ENCODE measurements around the gene CPLANE1.

CPLANE1 gene

GRCh38 chr5:37121465-37121864 lies 127.7 kb downstream of the CPLANE1 start:
- H3K4me2 ChIP-seq (ENCODE audit: low read length): no peak overlapping the region
- H3K14ac ChIP-seq (ENCODE audit: low read length): no peak overlapping the region
- no peak overlapping the region for H2BK120ac ChIP-seq (ENCODE audit: insufficient read depth, low read length, poor library complexity)
- no peak overlapping the region for H4K8ac ChIP-seq (ENCODE audit: low read depth, low read length)
- no peak overlapping the region for H2BK12ac ChIP-seq (ENCODE audit: low read length)
- H3K36me3 ChIP-seq (ENCODE audit: control insufficient read depth in 1 of 2, insufficient read depth in 2 of 2, low read length in 2 of 2): peaks cover 2 to 6% of the 10 kb centered on the region in 2 experiments
- no peaks in the 10 kb centered on the region for H3K27me3 ChIP-seq (ENCODE audit: insufficient read depth, low read length)
- peak; percentile 1 for DNase-seq
- no peak overlapping the region for H3K23ac ChIP-seq (ENCODE audit: low read length)
- no peak overlapping the region for H3K4me3 ChIP-seq (ENCODE audit: low read depth, low read length)
- H2AFZ ChIP-seq (ENCODE audit: insufficient read depth, low read length, poor library complexity): no peak overlapping the region
- no peak overlapping the region for H4K91ac ChIP-seq (ENCODE audit: low read depth, low read length)
- H3K79me1 ChIP-seq (ENCODE audit: low read length): no peaks in the 10 kb centered on the region
- H3K4ac ChIP-seq (ENCODE audit: low read depth, low read length): no peak overlapping the region
- no peak overlapping the region for H2BK5ac ChIP-seq (ENCODE audit: low read depth, low read length, poor library complexity)
- no CpG with 5 or more reads among the region's 6 CpGs for WGBS (ENCODE audit: extremely low coverage, insufficient coverage, insufficient read length)
- no peak overlapping the region for H3K18ac ChIP-seq (ENCODE audit: low read length)
- H3K79me2 ChIP-seq (ENCODE audit: control insufficient read depth, insufficient read depth, low read length, poor library complexity): no peaks in the 10 kb centered on the region
- H3K9me3 ChIP-seq (ENCODE audit: insufficient read depth, low read depth, low read length): peaks cover 1% of the 10 kb centered on the region
- no peak overlapping the region for H4K12ac ChIP-seq (ENCODE audit: low read depth, low read length)
- H2AK5ac ChIP-seq (ENCODE audit: low read length): no peak overlapping the region
- no peak overlapping the region for H3K27ac ChIP-seq (ENCODE audit: low read depth, low read length)
- no peaks in the 10 kb centered on the region for H3K4me1 ChIP-seq (ENCODE audit: control insufficient read depth in 1 of 2, insufficient read depth in 2 of 2, low read length in 2 of 2)
- H3K9ac ChIP-seq (ENCODE audit: low read length): no peak overlapping the region

- no peak overlapping the region for H3K14ac ChIP-seq (ENCODE audit: low read length)
- no peaks in the 10 kb centered on the region for H3K79me1 ChIP-seq (ENCODE audit: low read length)
- no peak overlapping the region for H3K4me3 ChIP-seq (ENCODE audit: low read depth, low read length)
- no peak overlapping the region for H2BK120ac ChIP-seq (ENCODE audit: insufficient read depth, low read length, poor library complexity)
- no peak overlapping the region for H3K4ac ChIP-seq (ENCODE audit: low read depth, low read length)
- no peak overlapping the region for H4K91ac ChIP-seq (ENCODE audit: low read depth, low read length)
- no peak overlapping the region for H3K18ac ChIP-seq (ENCODE audit: low read length)
- no peak overlapping the region for H4K12ac ChIP-seq (ENCODE audit: low read depth, low read length)
- H2BK5ac ChIP-seq (ENCODE audit: low read depth, low read length, poor library complexity): no peak overlapping the region
- no peak overlapping the region for H2BK12ac ChIP-seq (ENCODE audit: low read length)
- no peaks in the 10 kb centered on the region for H3K79me2 ChIP-seq (ENCODE audit: control insufficient read depth, insufficient read depth, low read length, poor library complexity)
- H2AFZ ChIP-seq (ENCODE audit: insufficient read depth, low read length, poor library complexity): no peak overlapping the region
- peaks cover 1% of the 10 kb centered on the region for H3K9me3 ChIP-seq (ENCODE audit: insufficient read depth, low read depth, low read length)
- no peak for DNase-seq
- no peak overlapping the region for H3K27ac ChIP-seq (ENCODE audit: low read depth, low read length)
- H3K23ac ChIP-seq (ENCODE audit: low read length): no peak overlapping the region
- peaks cover 4 to 6% of the 10 kb centered on the region in 2 experiments for H3K36me3 ChIP-seq (ENCODE audit: control insufficient read depth in 1 of 2, insufficient read depth in 2 of 2, low read length in 2 of 2)
- no CpG with 5 or more reads among the region's 1 CpG for WGBS (ENCODE audit: extremely low coverage, insufficient coverage, insufficient read length)
- H2AK5ac ChIP-seq (ENCODE audit: low read length): no peak overlapping the region
- no peak overlapping the region for H4K8ac ChIP-seq (ENCODE audit: low read depth, low read length)
- no peaks in the 10 kb centered on the region for H3K4me1 ChIP-seq (ENCODE audit: control insufficient read depth in 1 of 2, insufficient read depth in 2 of 2, low read length in 2 of 2)
- H3K9ac ChIP-seq (ENCODE audit: low read length): no peak overlapping the region
- no peaks in the 10 kb centered on the region for H3K27me3 ChIP-seq (ENCODE audit: insufficient read depth, low read length)
- H3K4me2 ChIP-seq (ENCODE audit: low read length): no peak overlapping the region
These were observed 128.1 kb downstream of the CPLANE1 start for GRCh38 chr5:37121027-37121426.

- Histone ChIP-seq H3K27me3 (ENCODE audit: insufficient read depth, low read length) (no peaks in the 10 kb centered on the region), H3K4ac (ENCODE audit: low read depth, low read length) (no peak overlapping the region), H4K12ac (ENCODE audit: low read depth, low read length) (no peak overlapping the region), H3K36me3 (ENCODE audit: control insufficient read depth in 1 of 2, insufficient read depth in 2 of 2, low read length in 2 of 2) (peaks cover 6% of the 10 kb centered on the region in 2 experiments), H3K18ac (ENCODE audit: low read length) (no peak overlapping the region), H3K4me2 (ENCODE audit: low read length) (no peak overlapping the region), H3K9me3 (ENCODE audit: insufficient read depth, low read depth, low read length) (peaks cover 1% of the 10 kb centered on the region), H2AK5ac (ENCODE audit: low read length) (no peak overlapping the region), H3K79me2 (ENCODE audit: control insufficient read depth, insufficient read depth, low read length, poor library complexity) (no peaks in the 10 kb centered on the region), H3K23ac (ENCODE audit: low read length) (no peak overlapping the region), H2BK12ac (ENCODE audit: low read length) (no peak overlapping the region), H3K27ac (ENCODE audit: low read depth, low read length) (no peak overlapping the region), H3K4me1 (ENCODE audit: control insufficient read depth in 1 of 2, insufficient read depth in 2 of 2, low read length in 2 of 2) (no peaks in the 10 kb centered on the region), H4K8ac (ENCODE audit: low read depth, low read length) (no peak overlapping the region), H2BK5ac (ENCODE audit: low read depth, low read length, poor library complexity) (no peak overlapping the region), H2AFZ (ENCODE audit: insufficient read depth, low read length, poor library complexity) (no peak overlapping the region), H2BK120ac (ENCODE audit: insufficient read depth, low read length, poor library complexity) (no peak overlapping the region), H3K4me3 (ENCODE audit: low read depth, low read length) (no peak overlapping the region), H4K91ac (ENCODE audit: low read depth, low read length) (no peak overlapping the region), H3K9ac (ENCODE audit: low read length) (no peak overlapping the region), H3K14ac (ENCODE audit: low read length) (no peak overlapping the region), H3K79me1 (ENCODE audit: low read length) (no peaks in the 10 kb centered on the region)
- DNase-seq: no peak
- WGBS (ENCODE audit: extremely low coverage, insufficient coverage, insufficient read length): no CpG with 5 or more reads among the region's 5 CpGs
These were observed 128.9 kb downstream of the CPLANE1 start for GRCh38 chr5:37120270-37120669.

GRCh38 chr5:37116359-37116758 lies 132.8 kb downstream of the CPLANE1 start:
- Histone ChIP-seq H3K27ac (ENCODE audit: low read depth, low read length) (no peak overlapping the region), H3K79me2 (ENCODE audit: control insufficient read depth, insufficient read depth, low read length, poor library complexity) (no peaks in the 10 kb centered on the region), H3K4ac (ENCODE audit: low read depth, low read length) (no peak overlapping the region), H3K4me1 (ENCODE audit: control insufficient read depth in 1 of 2, insufficient read depth in 2 of 2, low read length in 2 of 2) (no peaks in the 10 kb centered on the region), H2AFZ (ENCODE audit: insufficient read depth, low read length, poor library complexity) (no peak overlapping the region), H3K27me3 (ENCODE audit: insufficient read depth, low read length) (no peaks in the 10 kb centered on the region), H3K23ac (ENCODE audit: low read length) (no peak overlapping the region), H3K79me1 (ENCODE audit: low read length) (no peaks in the 10 kb centered on the region), H3K18ac (ENCODE audit: low read length) (no peak overlapping the region), H2BK5ac (ENCODE audit: low read depth, low read length, poor library complexity) (no peak overlapping the region), H3K14ac (ENCODE audit: low read length) (no peak overlapping the region), H3K9ac (ENCODE audit: low read length) (no peak overlapping the region), H4K8ac (ENCODE audit: low read depth, low read length) (no peak overlapping the region), H2BK120ac (ENCODE audit: insufficient read depth, low read length, poor library complexity) (no peak overlapping the region), H4K12ac (ENCODE audit: low read depth, low read length) (no peak overlapping the region), H3K4me3 (ENCODE audit: low read depth, low read length) (no peak overlapping the region), H2BK12ac (ENCODE audit: low read length) (no peak overlapping the region), H3K4me2 (ENCODE audit: low read length) (no peak overlapping the region), H2AK5ac (ENCODE audit: low read length) (no peak overlapping the region), H3K36me3 (ENCODE audit: control insufficient read depth in 1 of 2, insufficient read depth in 2 of 2, low read length in 2 of 2) (peaks cover 9 to 10% of the 10 kb centered on the region in 2 experiments), H3K9me3 (ENCODE audit: insufficient read depth, low read depth, low read length) (peaks cover 1% of the 10 kb centered on the region), H4K91ac (ENCODE audit: low read depth, low read length) (no peak overlapping the region)
- WGBS (ENCODE audit: extremely low coverage, insufficient coverage, insufficient read length): no CpG with 5 or more reads among the region's 6 CpGs
- DNase-seq: no peak
